Embryonic facial prominence (tissue), 1 donor: ENCODE data around the gene NRTN.
"Not testable (repeated sequence)": the region's sequence is repeated elsewhere in the genome, so short reads cannot be mapped to it uniquely, and the experiment has no call there.

Source experiments
- DNase-seq: peaks from one replicate; pipeline ENCODE4 v3.0.0-alpha.2; 2016; ENCODE audit errors: extremely low spot score

Gene NRTN

DNA sequence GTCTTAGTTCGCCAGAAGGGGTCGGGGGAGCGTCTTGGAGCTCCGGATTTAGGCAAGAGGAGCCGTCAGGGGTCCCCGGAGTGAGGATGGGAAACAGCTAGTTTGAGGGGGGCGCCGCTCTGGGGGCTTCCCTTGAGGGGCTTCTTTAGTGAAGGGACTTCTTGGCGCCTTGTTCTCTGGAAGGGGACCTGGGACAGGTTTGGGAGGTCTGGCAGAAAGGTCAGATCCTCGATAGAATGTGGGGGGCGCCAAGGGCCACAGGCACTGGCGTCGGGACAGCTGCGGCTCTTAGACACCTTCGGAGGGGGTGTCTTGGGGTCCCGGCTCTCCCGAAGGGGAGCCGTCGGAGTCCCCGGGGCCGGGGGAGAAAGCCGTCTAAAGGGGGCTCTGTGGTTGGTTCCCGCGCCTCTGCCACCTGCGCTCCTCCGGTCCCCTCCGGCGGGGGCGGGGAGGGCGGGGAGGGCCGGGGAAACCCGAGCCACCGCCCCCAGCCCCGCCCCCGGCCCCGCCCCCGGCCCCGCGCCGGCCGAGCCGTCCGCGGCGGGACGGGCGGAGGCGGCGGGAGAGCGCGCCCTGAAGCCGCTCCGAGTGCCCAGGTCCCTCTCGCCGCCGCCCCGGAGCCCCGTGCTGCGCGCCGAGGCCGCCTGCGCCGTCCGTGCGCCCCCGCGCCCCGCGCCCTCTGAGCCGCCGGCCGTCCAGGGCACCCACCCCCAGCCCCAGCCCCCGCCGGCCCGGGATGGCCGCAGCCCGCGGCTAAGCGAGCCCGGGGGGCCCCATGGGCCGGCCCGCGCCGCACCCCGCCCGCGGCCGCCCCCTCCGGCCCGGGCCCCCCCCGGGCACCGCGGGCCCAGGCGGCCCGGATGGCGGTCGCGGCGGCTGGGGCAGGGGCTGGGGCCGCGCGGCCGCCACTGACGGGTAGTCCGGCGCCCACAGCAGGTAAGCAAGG lies at the start of gene NRTN:
Gene NRTN (plus strand): TSS at position 552 of the 946 bp plus-strand sequence. CDS start 19,099 bp downstream, outside the sequence.
- no peak for DNase-seq

DNA sequence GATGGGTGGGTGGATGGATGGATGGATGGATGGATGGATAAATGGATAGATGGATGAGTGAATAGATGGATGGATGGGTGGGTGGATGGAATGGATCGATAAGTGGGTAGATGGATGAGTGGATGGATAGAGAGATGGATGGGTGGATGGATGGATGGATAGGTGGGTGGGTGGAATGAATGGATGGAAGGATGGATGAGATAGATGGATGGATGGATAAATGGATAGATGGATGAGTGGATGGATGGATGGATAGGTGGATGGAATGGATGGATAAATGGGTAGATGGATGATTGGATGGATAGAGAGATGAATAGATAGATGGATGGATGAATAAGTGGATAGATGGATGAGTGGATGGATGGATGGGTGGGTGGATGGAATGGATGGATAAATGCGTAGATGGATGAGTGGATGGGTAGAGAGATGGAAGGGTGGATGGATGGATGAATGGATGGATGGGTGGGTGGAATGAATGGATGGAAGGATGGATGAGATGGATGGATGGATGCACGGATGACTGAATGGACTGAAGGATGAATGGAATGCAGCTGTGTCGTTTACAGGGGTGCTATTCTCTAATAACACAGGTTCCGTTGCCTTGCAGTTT lies 42.2 kb upstream of the NRTN start:
- DNase-seq, result no peak

GRCh38 chr19:5765220-5765619 lies 39.6 kb upstream of the NRTN start:
- no peak for DNase-seq

- DNase-seq, result no peak
Measured at GRCh38 chr19:5767949-5768348, 36.9 kb upstream of the NRTN start.

DNA sequence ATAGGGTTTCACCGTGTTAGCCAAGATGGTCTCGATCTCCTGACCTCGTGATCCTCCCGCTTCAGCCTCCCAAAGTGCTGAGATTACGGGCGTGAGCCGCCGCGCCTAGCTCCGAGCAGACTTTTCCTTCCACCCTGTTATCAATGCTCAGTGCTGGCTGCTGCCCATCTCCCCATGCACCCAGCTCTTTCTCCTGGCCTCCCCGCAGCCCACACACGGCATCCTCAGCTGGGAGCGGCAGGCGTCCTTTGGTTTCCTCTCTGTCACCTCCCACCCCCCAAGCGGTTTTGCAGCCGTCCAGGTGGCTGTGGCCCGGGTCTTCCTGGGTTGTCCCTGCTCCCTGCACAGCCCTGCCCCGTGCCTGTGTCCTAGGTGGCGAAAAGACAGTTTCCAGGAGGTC lies 32.5 kb upstream of the NRTN start:
- DNase-seq, result no peak

- DNase-seq, result no peak
Measured at GRCh38 chr19:5773276-5773675, 31.6 kb upstream of the NRTN start.

DNA sequence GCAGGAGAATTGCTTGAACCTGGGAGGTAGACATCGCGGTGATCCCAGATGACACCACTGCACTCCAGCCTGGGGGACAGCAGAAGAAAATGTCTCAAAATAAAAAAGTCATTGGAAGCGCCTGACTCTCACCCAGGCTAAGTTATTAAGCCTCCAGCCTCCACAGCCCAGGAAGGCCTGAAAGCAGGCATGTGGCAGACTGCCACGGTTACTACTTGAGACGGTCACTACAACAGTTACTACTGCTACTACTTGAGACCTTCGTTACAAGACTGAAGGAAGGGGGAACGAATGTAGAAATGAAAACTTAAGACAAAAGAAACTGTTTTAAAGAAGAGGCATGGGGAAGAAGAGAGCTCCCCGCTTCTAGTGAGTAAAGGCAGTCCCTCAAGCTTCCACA lies 29.9 kb upstream of the NRTN start:
- DNase-seq, result no peak

DNA sequence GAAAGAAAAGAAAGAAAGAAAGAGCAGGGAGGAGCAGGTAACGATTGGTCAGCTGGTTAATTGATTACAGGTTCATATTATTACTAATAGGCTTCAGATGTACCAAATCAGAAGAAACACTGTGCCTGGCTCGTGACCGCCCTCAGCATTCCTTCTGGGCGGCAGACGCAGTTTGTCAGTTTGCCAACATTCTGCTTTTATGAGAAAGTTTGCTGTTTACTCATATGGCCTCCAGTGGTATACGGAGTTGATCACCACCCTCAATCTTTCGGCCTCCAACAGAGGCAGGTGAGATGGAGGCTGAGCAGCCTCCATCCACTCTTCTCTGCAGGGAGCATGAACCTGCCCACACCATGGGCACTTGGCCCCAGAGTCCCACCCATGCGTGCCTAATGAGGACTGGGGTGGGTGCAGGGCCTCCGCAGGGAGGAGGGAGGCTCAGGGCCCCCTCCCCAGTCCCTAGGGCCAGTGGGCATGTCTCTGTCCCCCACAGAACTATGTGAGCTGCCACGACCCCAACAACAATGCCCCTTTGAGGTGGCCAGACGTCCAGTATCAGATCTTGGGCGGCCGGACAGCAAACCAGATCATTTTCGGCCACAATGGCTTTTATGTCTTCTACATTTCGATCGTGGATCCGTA lies 29.1 kb upstream of the NRTN start:
- DNase-seq, result no peak

DNA sequence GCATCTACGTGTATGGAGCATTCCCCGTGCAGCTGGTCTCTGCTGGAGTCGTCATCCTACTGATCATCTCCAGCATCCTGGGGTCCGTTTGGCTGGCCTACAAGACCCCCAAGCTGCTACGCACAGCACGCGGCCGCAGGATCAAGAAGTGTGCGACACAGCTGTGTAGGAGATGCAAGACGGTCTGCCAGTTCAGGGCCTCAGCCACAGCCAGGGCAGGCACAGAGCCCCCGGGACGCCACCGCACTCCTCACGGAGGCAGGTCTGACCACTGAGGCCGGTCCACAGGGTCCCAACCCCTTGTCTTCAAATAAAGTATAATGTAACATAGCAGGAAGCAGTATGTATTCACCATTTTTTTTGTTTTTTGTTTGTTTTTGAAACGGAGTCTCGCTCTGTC lies 26.5 kb upstream of the NRTN start:
- DNase-seq, result no peak

DNA sequence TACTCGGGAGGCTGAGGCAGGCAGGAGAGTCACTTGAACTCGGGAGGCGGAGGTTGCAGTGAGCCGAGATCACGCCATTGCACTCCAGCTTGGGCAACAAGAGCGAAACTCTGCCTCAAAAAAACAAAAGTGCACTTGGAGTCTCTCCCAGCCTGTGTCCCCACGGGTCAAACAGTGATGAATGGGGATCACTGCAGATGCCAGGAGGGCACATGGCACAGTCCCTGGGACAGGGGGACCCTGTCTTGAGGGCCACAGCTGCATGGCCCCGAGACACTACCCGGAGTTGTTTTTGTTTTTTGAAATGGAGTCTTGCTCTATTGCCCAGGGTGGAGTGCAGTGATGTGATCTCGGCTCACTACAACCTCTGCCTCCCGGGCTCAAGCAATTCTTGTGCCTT lies 24.0 kb upstream of the NRTN start:
- DNase-seq, result not testable (repeated sequence)

- DNase-seq, result no peak
Measured at GRCh38 chr19:5782322-5782721, 22.5 kb upstream of the NRTN start.

DNA sequence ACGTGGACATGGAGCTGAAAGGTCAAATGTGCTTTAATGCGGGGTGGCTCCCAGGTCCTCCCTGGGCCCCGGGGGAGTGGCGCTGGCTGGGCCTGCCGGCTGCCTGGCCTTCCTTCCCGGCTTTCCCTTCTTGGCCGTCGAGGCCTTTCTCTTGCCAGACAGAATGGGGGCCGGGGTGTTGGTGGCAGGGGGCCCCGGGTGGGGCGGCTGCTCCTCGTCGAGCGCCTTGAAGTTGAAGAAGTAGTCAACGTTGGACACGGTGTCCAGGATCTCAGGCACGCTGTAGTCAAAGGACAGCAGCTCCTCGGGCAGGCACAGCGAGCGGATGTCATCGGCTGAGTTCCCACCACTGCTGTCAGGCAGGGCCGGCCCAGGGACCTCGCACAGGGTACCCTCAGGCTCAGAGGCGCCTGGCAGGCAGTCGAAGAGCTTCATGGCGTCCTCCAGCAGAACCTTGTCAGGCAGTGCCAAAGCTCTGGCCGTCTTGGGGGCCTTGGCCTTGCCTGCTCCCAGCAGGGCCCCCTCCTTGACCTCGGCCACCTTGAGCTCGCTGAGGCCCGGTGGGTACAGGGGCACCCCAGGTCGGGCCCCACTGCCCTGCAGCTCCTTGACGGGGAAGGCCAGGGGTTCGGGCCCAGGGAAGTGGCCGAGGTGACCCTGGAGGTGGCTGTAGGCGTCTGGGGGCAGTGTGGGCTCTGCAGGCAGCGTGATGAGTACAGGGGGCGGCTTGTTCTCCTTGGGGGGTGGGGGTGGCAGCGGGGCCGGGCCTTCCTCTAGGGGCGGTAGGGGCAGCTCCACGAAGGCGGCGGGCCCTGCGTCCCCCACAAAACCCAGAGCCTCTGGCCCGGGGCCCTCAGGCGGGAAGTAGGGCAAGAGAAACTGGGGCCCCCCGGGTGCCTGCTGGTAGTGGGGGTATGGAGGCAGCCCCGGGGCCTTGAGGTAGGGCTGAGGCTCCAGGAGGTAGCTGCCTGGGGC lies 21.6 kb upstream of the NRTN start:
- no peak for DNase-seq

GRCh38 chr19:5784581-5785147 lies 20.2 kb upstream of the NRTN start, which contains the start of gene PRR22:
Gene PRR22, minus strand, starts transcription at chr19:5784746. Its CDS starts 86 bp downstream, at chr19:5784660.
- no peak for DNase-seq

DNA sequence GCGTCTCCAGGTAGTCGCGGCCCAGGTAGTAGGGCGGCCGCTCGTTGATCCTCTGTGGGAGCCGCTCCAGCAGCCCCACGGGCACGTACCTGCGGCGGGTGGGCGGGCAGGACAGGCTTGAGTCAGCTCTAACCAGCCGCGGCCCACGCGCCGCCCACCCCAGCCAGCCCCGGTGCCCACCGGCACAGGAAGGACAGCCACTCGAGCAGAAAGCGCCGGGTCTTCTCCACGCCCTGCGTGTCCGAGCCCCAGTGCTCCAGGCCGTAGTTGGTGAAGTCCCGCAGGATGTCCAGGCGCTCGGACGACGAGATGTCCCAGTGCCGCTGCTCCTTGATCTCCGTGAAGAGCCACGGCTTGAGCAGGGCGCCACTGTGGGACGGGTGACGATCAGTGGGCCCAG lies 19.4 kb upstream of the NRTN start:
- no peak for DNase-seq

- DNase-seq, result no peak
Measured at GRCh38 chr19:5786593-5787408, 18.1 kb upstream of the NRTN start.

GRCh38 chr19:5787409-5788182 lies 17.3 kb upstream of the NRTN start:
- no peak for DNase-seq

DNA sequence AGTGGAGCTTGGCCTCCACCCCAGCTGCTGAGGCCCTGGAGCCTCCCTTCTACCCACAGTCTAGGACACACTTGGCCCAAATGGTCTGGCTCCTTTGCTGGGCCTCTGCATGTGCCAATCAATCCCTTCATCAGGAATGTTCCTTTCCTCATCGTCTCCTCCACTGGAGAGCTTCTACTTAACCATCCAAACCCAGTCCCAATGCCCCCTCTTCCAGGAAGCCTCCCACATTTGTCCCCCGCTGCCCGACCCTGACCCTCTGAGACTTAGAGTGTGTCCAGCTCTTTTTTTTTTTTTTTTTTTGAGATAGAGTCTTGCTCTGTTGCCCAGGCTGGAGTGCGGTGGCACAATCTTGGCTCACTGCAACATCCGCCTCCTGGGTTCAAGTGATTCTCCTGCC lies 16.4 kb upstream of the NRTN start:
- DNase-seq, result no peak

GRCh38 chr19:5789351-5789761 lies 15.5 kb upstream of the NRTN start:
- no peak for DNase-seq

GRCh38 chr19:5789886-5790558 lies 14.8 kb upstream of the NRTN start:
- no peak for DNase-seq
